ENCODE data around the gene RPL12. TPM values are rescaled to one million over a fixed set of nuclear protein-coding genes. Genes with fewer than 3 reads are reported as not detected.

RPL12 gene
- total RNA-seq, 1 donor from 2014 or later: 1,080 TPM

GRCh38 chr9:127405344-127406125, 45.7 kb downstream of the RPL12 start:
- no peak for DNase-seq (ENCODE audit: low read depth in 2 of 2)

DNA sequence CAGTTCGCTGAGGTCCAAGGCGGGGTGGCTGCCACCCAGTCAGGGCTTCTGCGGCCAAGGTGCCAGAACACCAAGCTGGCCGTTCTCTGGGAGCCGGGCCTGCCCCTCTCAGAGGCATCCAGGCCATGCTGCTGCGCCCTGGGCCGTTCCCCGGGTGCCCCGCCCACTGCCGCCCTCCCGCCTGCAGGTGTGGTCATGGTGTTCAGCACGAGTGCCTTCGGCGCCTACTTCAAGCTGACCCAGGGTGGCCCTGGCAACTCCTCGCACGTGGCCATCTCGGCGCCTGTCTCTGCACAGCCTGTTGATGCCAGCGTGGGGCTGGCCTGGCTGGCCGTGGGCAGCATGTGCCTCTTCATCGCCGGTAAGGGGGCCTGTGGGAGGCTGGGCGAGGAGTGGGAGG, 46.6 kb downstream of the RPL12 start:
- no peak for DNase-seq (ENCODE audit: low read depth in 2 of 2)

DNA sequence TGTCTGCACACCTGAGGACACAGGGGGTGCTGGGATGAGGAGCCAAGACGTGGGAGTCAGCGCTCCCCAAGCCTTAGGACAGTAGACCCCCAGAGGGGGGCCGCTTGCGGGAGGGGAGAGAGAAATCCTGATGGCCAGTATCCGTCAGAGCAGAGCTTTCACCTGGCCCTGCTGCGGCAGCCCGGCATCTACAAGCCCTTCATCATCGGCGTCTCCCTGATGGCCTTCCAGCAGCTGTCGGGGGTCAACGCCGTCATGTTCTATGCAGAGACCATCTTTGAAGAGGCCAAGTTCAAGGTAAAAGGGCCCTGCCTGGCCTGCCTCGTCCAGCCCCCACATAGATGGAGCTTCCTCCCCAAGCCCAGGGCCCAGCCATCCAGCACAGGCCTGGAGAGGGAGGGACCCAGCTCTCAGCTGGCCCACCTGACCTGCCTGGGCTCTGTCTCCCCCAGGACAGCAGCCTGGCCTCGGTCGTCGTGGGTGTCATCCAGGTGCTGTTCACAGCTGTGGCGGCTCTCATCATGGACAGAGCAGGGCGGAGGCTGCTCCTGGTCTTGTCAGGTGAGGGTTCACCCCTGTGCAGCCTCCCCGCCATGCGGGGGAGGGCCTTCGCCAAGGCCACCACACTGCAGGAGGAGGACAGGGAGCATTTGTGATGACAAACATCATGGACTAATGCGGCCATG, 47.6 kb downstream of the RPL12 start:
- DNase-seq (ENCODE audit: low read depth in 2 of 2): no peak

GRCh38 chr9:127402401-127403090, 48.7 kb downstream of the RPL12 start:
- no peak for DNase-seq (ENCODE audit: low read depth in 2 of 2)

DNA sequence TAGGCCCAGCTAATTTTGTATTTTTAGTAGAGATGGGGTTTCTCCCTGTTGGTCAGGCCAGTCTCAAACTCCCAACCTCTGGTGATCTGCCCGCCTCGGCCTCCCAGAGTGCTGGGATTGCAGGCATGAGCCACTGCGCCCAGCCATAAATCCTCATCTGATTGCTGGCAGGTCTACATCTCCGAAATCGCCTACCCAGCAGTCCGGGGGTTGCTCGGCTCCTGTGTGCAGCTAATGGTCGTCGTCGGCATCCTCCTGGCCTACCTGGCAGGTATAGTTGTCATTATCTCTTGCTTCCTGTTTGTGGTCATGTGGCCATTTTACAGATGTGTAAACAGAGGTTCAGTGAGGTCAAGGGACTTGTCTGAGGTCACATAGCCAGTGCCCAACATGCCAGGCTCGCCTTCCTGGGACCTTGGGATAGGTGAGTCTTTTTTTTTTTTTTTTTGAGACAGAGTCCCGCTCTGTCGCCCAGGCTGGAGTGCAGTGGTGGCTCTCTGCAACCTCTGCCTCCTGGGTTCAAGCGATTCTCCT, 51.4 kb downstream of the RPL12 start:
- DNase-seq (ENCODE audit: low read depth in 2 of 2): no peak

DNA sequence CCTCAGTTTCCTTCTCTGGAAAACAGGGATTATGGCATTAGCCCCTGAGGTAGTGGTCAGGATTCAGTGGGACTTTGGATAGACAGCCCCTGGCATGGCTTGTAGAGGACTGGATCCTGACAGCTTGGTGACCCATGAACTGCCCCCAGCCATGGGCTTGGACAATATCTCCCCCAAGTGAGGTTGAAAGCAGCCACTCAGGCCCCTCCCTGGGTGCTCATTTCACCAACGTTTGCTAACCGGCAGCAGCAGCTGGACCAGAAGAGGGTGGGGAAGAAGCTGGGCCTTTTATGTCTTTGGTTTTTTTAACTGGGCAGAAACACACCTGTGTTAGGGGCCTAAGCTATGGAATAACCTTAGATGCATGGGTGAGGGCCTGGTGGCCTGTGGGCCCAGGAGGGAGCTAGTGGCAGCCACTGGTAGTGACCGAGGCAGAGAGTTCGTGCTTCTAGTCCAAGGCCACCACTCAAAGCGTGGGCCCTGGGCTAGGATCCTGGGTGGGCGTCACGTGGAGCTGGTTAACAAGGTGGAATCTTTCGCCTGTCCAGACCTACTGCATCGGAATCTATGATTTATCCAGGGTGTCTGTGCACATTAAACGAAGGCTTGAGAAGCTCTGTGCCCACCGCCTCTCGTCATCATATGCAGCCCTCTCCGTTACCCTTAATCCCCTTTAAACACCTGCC, 52.3 kb downstream of the RPL12 start:
- no peak for DNase-seq (ENCODE audit: low read depth in 2 of 2)

- no peak for DNase-seq (ENCODE audit: low read depth in 2 of 2)
Observed at GRCh38 chr9:127398275-127398647, 52.9 kb downstream of the RPL12 start.

Other genes starting within 250 kb of the RPL12 start
- gene GARNL3, start 186.6 kb downstream of the RPL12 start, total RNA-seq: 2.4 and 2.6 TPM in 2 replicates
- 7.4 and 9.1 TPM in 2 replicates for gene SLC2A8, start 54.2 kb downstream of the RPL12 start, total RNA-seq
- gene ZNF79, start 27.0 kb downstream of the RPL12 start, total RNA-seq: 6.3 and 11.5 TPM in 2 replicates
- gene LRSAM1, start 104 bp upstream of the RPL12 start, total RNA-seq: 8.7 and 9.9 TPM in 2 replicates
- gene STXBP1, start 160.9 kb upstream of the RPL12 start, total RNA-seq: 8.5 and 10.3 TPM in 2 replicates

Measured in lung microvascular endothelial cell (primary cell).